Sigmoid colon (tissue), 7 donors: ENCODE results near the gene STPG1. TPM values are rescaled to one million over a fixed set of nuclear protein-coding genes. Genes with fewer than 3 reads are reported as not detected.

Source experiments
- DNase-seq: peaks from one replicate; pipeline ENCODE4 v3.0.0-alpha.2; 2019
- H3K27ac ChIP-seq, 4 donors: fragments of 200-600 bp; sonication (generic); one replicate each; pipeline ENCODE4 v1.5.1; 2016 to 2019; ENCODE audit warnings: mild to moderate bottlenecking in 1 of 4
- H3K27me3 ChIP-seq, 3 donors: fragments of 200-600 bp; sonication (generic); one replicate each; pipeline ENCODE4 v1.5.1; 2019; ENCODE audit warnings: mild to moderate bottlenecking in 1 of 3
- H3K36me3 ChIP-seq, 4 donors: fragments of 200-600 bp; sonication (generic); one replicate each; pipeline ENCODE4 v1.5.1; 2016 to 2019
- H3K4me1 ChIP-seq, 4 donors: fragments of 200-600 bp; sonication (generic); one replicate each; pipeline ENCODE4 v1.5.1; 2017 to 2019
- H3K4me3 ChIP-seq, 4 donors: fragments of 200-600 bp; sonication (generic); one replicate each; pipeline ENCODE4 v1.5.1; 2017 to 2019; ENCODE audit warnings: mild to moderate bottlenecking in 2 of 4, moderate library complexity in 1 of 4
- H3K9me3 ChIP-seq, 4 donors: fragments of 200-600 bp in 3 of 4; sonication (generic) in 3 of 4; one replicate each; pipeline versions ENCODE4 v1.5.1 to v1.6.1; 2013 to 2019
- CTCF ChIP-seq, 4 experiments: fragments of 450-650 bp in 3 of 4; fragments of 200-600 bp in 1 of 4; IDR thresholded peaks; one replicate each; pipeline ENCODE4 v1.5.1; 2016 to 2019; ENCODE audit warnings: antibody characterized with exemption in 4 of 4, mild to moderate bottlenecking in 3 of 4, moderate library complexity in 2 of 4
- EP300 ChIP-seq, 4 donors: sonication (generic); formaldehyde crosslinking; IDR thresholded peaks; one replicate each; pipeline ENCODE4 v1.6.1; 2017; ENCODE audit warnings: antibody characterized with exemption in 4 of 4
- POLR2A ChIP-seq, 2 donors: fragments of 450-650 bp; IDR thresholded peaks; one replicate each; pipeline ENCODE4 v1.6.1; 2016; ENCODE audit warnings: antibody characterized with exemption in 2 of 2, mild to moderate bottlenecking in 2 of 2, moderate library complexity in 2 of 2
- POLR2AphosphoS5 ChIP-seq, 4 donors: sonication (generic); formaldehyde crosslinking; IDR thresholded peaks; one replicate each; pipeline ENCODE4 v1.6.1; 2017; ENCODE audit warnings: antibody characterized with exemption in 4 of 4
- WGBS, 2 donors: extraction: QIAGEN DNeasy Blood & Tissue Kit; methylation state at CpG; one replicate each; pipeline ENCODE4 v1.1.7; 2013; 5-methylcytosine and 5-hydroxymethylcytosine counted together
- intact Hi-C: fragments of 100-400 bp; cut with DNase I; formaldehyde crosslinking; loops from one replicate; pipeline ENCODE4 v1.15.1; 2023
- polyA plus RNA-seq, 3 donors: library from polyadenylated mRNA; stranded (reverse); fragments of 200-250 nt; gene quantifications; one replicate each; pipeline ENCODE4 v1.2.3, GENCODE V29; 2013
- total RNA-seq, 4 donors: library from RNA; depleted of rRNA; stranded (reverse); fragments of >200 nt; gene quantifications; one replicate each; pipeline ENCODE4 v1.1.0, GENCODE V29; 2016
- donor health status: healthy with polysubstance abuse.
- donor health status: Bipolar disorder and iron deficiency.
- donor health status: healthy.

Gene STPG1
- total and polyA plus RNA-seq, 7 donors = 2.3 to 12.7 (median 4.6) TPM

- H3K9me3 ChIP-seq = no peaks in the 10 kb centered on the region
- peaks cover 3 to 27% (median 24%) of the 10 kb centered on the region in 4 donors for H3K4me1 ChIP-seq
- no peaks in the 10 kb centered on the region for H3K27me3 ChIP-seq
- whole genome bisulfite sequencing, 2 donors = 69 to 82% methylated on average over 4 of the region's 4 CpGs
- H3K36me3 ChIP-seq = peaks cover 0 to 4% (median 0%) of the 10 kb centered on the region in 4 donors
- no peak for TF ChIP-seq CTCF (IDR thresholded peaks at IDR 0.05)
- no peak for TF ChIP-seq POLR2AphosphoS5 (IDR thresholded peaks at IDR 0.05)
- TF ChIP-seq POLR2A (IDR thresholded peaks at IDR 0.05) = no peak
- no peak for TF ChIP-seq EP300 (IDR thresholded peaks at IDR 0.05)
- intact Hi-C loops = loop anchor here (1.0 to 2.0 kb wide), 2 partner anchors 98 to 194 kb away; no protein-coding TSS in a partner anchor
- H3K4me3 ChIP-seq = no peak overlapping the region
- H3K27ac ChIP-seq = peak overlapping the region in 3 of 4 donors; percentile 37 to 83 (median 75)
- DNase-seq = no peak
Measured at GRCh38 chr1:24392982-24393650, 20.5 kb downstream of the STPG1 start.

- TF ChIP-seq EP300 (IDR thresholded peaks at IDR 0.05) (no peak), POLR2AphosphoS5 (IDR thresholded peaks at IDR 0.05) (no peak), POLR2A (IDR thresholded peaks at IDR 0.05) (no peak), CTCF (IDR thresholded peaks at IDR 0.05) (no peak)
- Histone ChIP-seq H3K9me3 (no peaks in the 10 kb centered on the region), H3K27me3 (no peaks in the 10 kb centered on the region), H3K4me3 (no peak overlapping the region), H3K4me1 (peaks cover 3 to 27% (median 24%) of the 10 kb centered on the region in 4 donors), H3K36me3 (peaks cover 0 to 4% (median 0%) of the 10 kb centered on the region in 4 donors), H3K27ac (peak overlapping the region; percentile 75 to 84 (median 84))
- 85 to 91% methylated on average over 4 of the region's 4 CpGs for WGBS, 2 donors
- DNase-seq = no peak
- intact Hi-C loops = loop anchor here (1.0 to 2.0 kb wide), 2 partner anchors 98 to 193 kb away; no protein-coding TSS in a partner anchor
Measured at GRCh38 chr1:24392604-24392946, 21.0 kb downstream of the STPG1 start.

- WGBS, 2 donors = 10 to 43% methylated on average over 11 of the region's 11 CpGs
- H3K4me1 ChIP-seq = peaks cover 3 to 27% (median 24%) of the 10 kb centered on the region in 4 donors
- peak overlapping the region; percentile 75 to 84 (median 84) for H3K27ac ChIP-seq
- intact Hi-C loops = loop anchor here (1.0 to 2.0 kb wide), 4 partner anchors 97 to 321 kb away; no protein-coding TSS in a partner anchor
- H3K9me3 ChIP-seq = no peaks in the 10 kb centered on the region
- DNase-seq = peak; percentile 83
- TF ChIP-seq CTCF (IDR thresholded peaks at IDR 0.05) (peak; percentile 53 to 84 (median 69)), POLR2AphosphoS5 (IDR thresholded peaks at IDR 0.05) (no peak)
- H3K36me3 ChIP-seq = peaks cover 0 to 4% (median 2%) of the 10 kb centered on the region in 4 donors
- H3K27me3 ChIP-seq = no peaks in the 10 kb centered on the region
- H3K4me3 ChIP-seq = peak overlapping the region in 2 of 4 donors; percentile 22 to 27
Measured at GRCh38 chr1:24391882-24392603, 21.5 kb downstream of the STPG1 start.

- DNase-seq = peak; percentile 93
- no peaks in the 10 kb centered on the region for H3K27me3 ChIP-seq
- 17% methylated on average over 12 of the region's 12 CpGs for WGBS, 2 donors
- H3K9me3 ChIP-seq = no peaks in the 10 kb centered on the region
- H3K4me1 ChIP-seq = peaks cover 3 to 27% (median 24%) of the 10 kb centered on the region in 4 donors
- intact Hi-C loops = loop anchor here (1.0 to 2.0 kb wide), 2 partner anchors 189 to 320 kb away; no protein-coding TSS in a partner anchor
- peaks cover 0 to 4% (median 2%) of the 10 kb centered on the region in 4 donors for H3K36me3 ChIP-seq
- peak; percentile 91 to 96 (median 92) for TF ChIP-seq CTCF (IDR thresholded peaks at IDR 0.05)
- TF ChIP-seq POLR2A (IDR thresholded peaks at IDR 0.05) = no peak
- peak in 1 of 4 donors; percentile 25 for TF ChIP-seq POLR2AphosphoS5 (IDR thresholded peaks at IDR 0.05)
- peak overlapping the region; percentile 75 to 84 (median 84) for H3K27ac ChIP-seq
- H3K4me3 ChIP-seq = peak overlapping the region in 2 of 4 donors; percentile 22 to 27
Measured at GRCh38 chr1:24390924-24391782, 22.4 kb downstream of the STPG1 start.
